NCI-H82 (cell line): ENCODE measurements around the gene ZNF48.

ENCODE experiments used
- DNase-seq: peaks from one replicate; lab custom pipeline; 2025; lab: John Stamatoyannopoulos, UW

ZNF48 gene

GRCh38 chr16:30358990-30359870, 36.0 kb upstream of the ZNF48 start:
- DNase-seq: no peak

GRCh38 chr16:30359871-30360170, 35.4 kb upstream of the ZNF48 start:
- DNase-seq: no peak

- DNase-seq: no peak
These were observed 34.0 kb upstream of the ZNF48 start for GRCh38 chr16:30361180-30361579.

GRCh38 chr16:30365200-30365599, 30.0 kb upstream of the ZNF48 start:
- no peak for DNase-seq

GRCh38 chr16:30366511-30366910, 28.7 kb upstream of the ZNF48 start:
- DNase-seq: no peak

GRCh38 chr16:30367349-30368009, 27.7 kb upstream of the ZNF48 start:
- no peak for DNase-seq

- DNase-seq: peak; percentile 15
These were observed 27.0 kb upstream of the ZNF48 start for GRCh38 chr16:30368122-30368791.

- DNase-seq: no peak
These were observed 26.5 kb upstream of the ZNF48 start for GRCh38 chr16:30368792-30369090.

GRCh38 chr16:30369091-30369937, 25.9 kb upstream of the ZNF48 start:
- peak; percentile 21 for DNase-seq

- DNase-seq: no peak
These were observed 25.2 kb upstream of the ZNF48 start for GRCh38 chr16:30369938-30370455.

- peak; percentile 100 for DNase-seq
These were observed 24.6 kb upstream of the ZNF48 start, which contains the start of gene TBC1D10B for GRCh38 chr16:30370456-30371247. Gene TBC1D10B (minus strand): TSS chr16:30370494. CDS start chr16:30370183, 311 bp downstream.

- no peak for DNase-seq
These were observed 23.9 kb upstream of the ZNF48 start for GRCh38 chr16:30371248-30371816.

- DNase-seq: peak; percentile 34
These were observed 23.0 kb upstream of the ZNF48 start for GRCh38 chr16:30372038-30372712.

GRCh38 chr16:30372725-30373124, 22.5 kb upstream of the ZNF48 start:
- DNase-seq: no peak

GRCh38 chr16:30374538-30374937, 20.7 kb upstream of the ZNF48 start, which contains the start of gene MYL11:
Gene MYL11 (plus strand): TSS chr16:30374802. CDS start chr16:30374858, 56 bp downstream.
- DNase-seq: no peak

- no peak for DNase-seq
These were observed 19.4 kb upstream of the ZNF48 start for GRCh38 chr16:30375864-30376263.

GRCh38 chr16:30376461-30376902, 18.7 kb upstream of the ZNF48 start:
- DNase-seq: peak; percentile 85

GRCh38 chr16:30377050-30377811, 18.0 kb upstream of the ZNF48 start:
- DNase-seq: no peak

GRCh38 chr16:30377812-30378235, 17.4 kb upstream of the ZNF48 start:
- peak; percentile 87 for DNase-seq
